Body of pancreas (tissue), 4 donors: ENCODE results near the gene P3H3. TPM values are rescaled to one million over a fixed set of nuclear protein-coding genes. Genes with fewer than 3 reads are reported as not detected.

Source experiments
- ATAC-seq: fragments of 150-250 bp; one replicate; pipeline ENCODE4 v1.9.1; 2016
- DNase-seq, 4 donors: peaks; one replicate each; pipeline ENCODE4 v3.0.0-alpha.2; 2019
- H3K27ac ChIP-seq, 4 donors: fragments of 200-600 bp; sonication (generic); 1 replicate in 3 of 4; 2 replicates in 1 of 4; pipeline versions ENCODE4 v1.5.1 to v1.6.1; 2016 to 2019; ENCODE audit warnings: mild to moderate bottlenecking in 1 of 4, mixed read lengths in 1 of 4, moderate library complexity in 1 of 4
- H3K27me3 ChIP-seq, 2 donors: fragments of 200-600 bp; sonication (generic); one replicate each; pipeline ENCODE4 v1.6.0; 2016; ENCODE audit warnings: mild to moderate bottlenecking in 1 of 2
- H3K36me3 ChIP-seq, 2 donors: fragments of 200-600 bp; sonication (generic); replicated peaks in 1 of 2; 2 replicates each; pipeline ENCODE4 v1.5.1; 2016; ENCODE audit warnings: low read depth in 2 of 2; ENCODE audit not compliant: insufficient read depth in 1 of 2
- H3K4me1 ChIP-seq: fragments of 200-600 bp; sonication (generic); one replicate; pipeline ENCODE4 v1.6.0; 2016
- H3K4me3 ChIP-seq, 2 donors: fragments of 200-600 bp; sonication (generic); 1 replicate in 1 of 2; 2 replicates in 1 of 2; pipeline ENCODE4 v1.5.1; 2016 to 2019
- H3K9me3 ChIP-seq, 3 donors: fragments of 200-600 bp; sonication (generic); 1 replicate in 2 of 3; 2 replicates in 1 of 3; pipeline ENCODE4 v1.5.1; 2016
- CTCF ChIP-seq, 7 experiments: fragments of 450-650 bp in 4 of 7; fragments of 200-600 bp in 3 of 7; sonication (generic) in 3 of 7; IDR thresholded peaks; one replicate each; pipeline ENCODE4 v1.5.1; 2016 to 2019; ENCODE audit warnings: antibody characterized with exemption in 7 of 7
- POLR2A ChIP-seq, 3 donors: fragments of 450-650 bp; IDR thresholded peaks; one replicate each; pipeline ENCODE4 v1.6.1; 2016; ENCODE audit warnings: antibody characterized with exemption in 3 of 3, mild to moderate bottlenecking in 2 of 3
- WGBS, 2 donors: methylation state at CpG; one replicate each; pipeline ENCODE4 v1.1.5; 2017; 5-methylcytosine and 5-hydroxymethylcytosine counted together
- intact Hi-C: fragments of 100-400 bp; cut with DNase I; formaldehyde crosslinking; loops from one replicate; pipeline ENCODE4 v1.15.1; 2023
- total RNA-seq, 2 donors: library from RNA; depleted of rRNA; stranded (reverse); fragments of >200 nt; gene quantifications; one replicate each; pipeline ENCODE4 v1.1.0, GENCODE V29; 2016

P3H3 gene
- total RNA-seq, 2 donors from 2014 or later = 17.6 to 43.2 TPM

GRCh38 chr12:6780573-6780972, 47.6 kb upstream of the P3H3 start:
- H3K4me3 ChIP-seq = no peak overlapping the region
- no peaks in the 10 kb centered on the region for H3K27me3 ChIP-seq
- peaks cover 8% of the 10 kb centered on the region for H3K4me1 ChIP-seq
- DNase-seq (no peak), ATAC-seq (no peak)
- TF ChIP-seq CTCF (IDR thresholded peaks at IDR 0.05) = no peak
- no peak for TF ChIP-seq POLR2A (IDR thresholded peaks at IDR 0.05)
- H3K36me3 ChIP-seq = no peaks in the 10 kb centered on the region
- 75 to 82% methylated on average over 6 of the region's 6 CpGs for WGBS, 2 donors
- no peak overlapping the region for H3K27ac ChIP-seq
- intact Hi-C loops = loop anchor here (5.0 kb wide), 1 partner anchor 43 kb away; no protein-coding TSS in a partner anchor
- H3K9me3 ChIP-seq = no peaks in the 10 kb centered on the region

DNA sequence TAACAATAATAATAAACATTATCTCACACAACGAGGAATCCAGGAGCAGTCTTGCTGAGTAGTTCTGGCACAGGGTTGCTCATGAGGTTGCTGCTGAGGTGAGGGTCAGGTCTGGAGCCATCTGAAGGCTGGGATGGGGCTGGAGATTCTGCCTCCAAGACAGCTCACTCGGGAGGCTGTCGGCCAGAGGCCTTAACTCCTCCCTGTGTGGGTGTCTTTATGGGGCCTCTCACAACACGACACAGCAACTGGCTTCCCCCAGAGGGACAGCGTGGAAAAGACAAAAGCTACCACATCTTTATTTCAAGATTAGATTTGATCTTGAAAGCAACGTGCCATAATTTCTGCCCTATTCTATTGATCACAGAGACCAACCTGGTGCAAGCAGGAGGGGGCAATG, 46.1 kb upstream of the P3H3 start:
- H3K36me3 ChIP-seq = no peaks in the 10 kb centered on the region
- H3K27ac ChIP-seq = no peak overlapping the region
- DNase-seq = no peak
- no peak for ATAC-seq
- no peak for TF ChIP-seq POLR2A (IDR thresholded peaks at IDR 0.05)
- no peak for TF ChIP-seq CTCF (IDR thresholded peaks at IDR 0.05)
- intact Hi-C loops = loop anchor here (5.0 kb wide), 1 partner anchor 45 kb away; no protein-coding TSS in a partner anchor
- no peak overlapping the region for H3K4me3 ChIP-seq
- H3K9me3 ChIP-seq = no peaks in the 10 kb centered on the region
- peaks cover 8% of the 10 kb centered on the region for H3K4me1 ChIP-seq
- H3K27me3 ChIP-seq = no peaks in the 10 kb centered on the region
- 53 to 75% methylated on average over 6 of the region's 6 CpGs for WGBS, 2 donors

- Histone ChIP-seq H3K27ac (no peak overlapping the region), H3K27me3 (no peaks in the 10 kb centered on the region), H3K4me1 (peaks cover 7% of the 10 kb centered on the region), H3K36me3 (no peaks in the 10 kb centered on the region), H3K9me3 (no peaks in the 10 kb centered on the region), H3K4me3 (no peak overlapping the region)
- TF ChIP-seq POLR2A (IDR thresholded peaks at IDR 0.05) (no peak), CTCF (IDR thresholded peaks at IDR 0.05) (no peak)
- intact Hi-C loops = loop anchor here (5.0 kb wide), 1 partner anchor 46 kb away; no protein-coding TSS in a partner anchor
- 62 to 78% methylated on average over 7 to 10 of the region's 10 CpGs for WGBS, 2 donors
- DNase-seq = no peak
- ATAC-seq = no peak
These were observed 45.2 kb upstream of the P3H3 start for GRCh38 chr12:6782850-6783566.

- ATAC-seq = no peak
These were observed 44.4 kb upstream of the P3H3 start for GRCh38 chr12:6783828-6784227.

More at GRCh38 chr12:6783828-6784227, 44.4 kb upstream of the P3H3 start:
- Histone ChIP-seq H3K9me3 (no peaks in the 10 kb centered on the region), H3K27me3 (no peaks in the 10 kb centered on the region), H3K4me1 (no peaks in the 10 kb centered on the region), H3K36me3 (no peaks in the 10 kb centered on the region), H3K4me3 (no peak overlapping the region), H3K27ac (no peak overlapping the region)
- intact Hi-C loops = loop anchor here (5.0 kb wide), 1 partner anchor 47 kb away; no protein-coding TSS in a partner anchor
- DNase-seq = no peak
- no peak for TF ChIP-seq POLR2A (IDR thresholded peaks at IDR 0.05)
- TF ChIP-seq CTCF (IDR thresholded peaks at IDR 0.05) = no peak
- 83 to 93% methylated on average over 9 of the region's 9 CpGs for WGBS, 2 donors
